SH-SY5Y (cell line): ENCODE measurements around the gene ACOXL.

Experiments used
- GATA2 ChIP-seq: IDR thresholded peaks from 2 replicates; pipeline ENCODE4 v1.6.1; 2011; ENCODE audit warnings: mild to moderate bottlenecking, low read depth, low read length
- GATA3 ChIP-seq: IDR thresholded peaks from 2 replicates; pipeline ENCODE4 v1.6.1; 2011; ENCODE audit warnings: low read depth, mild to moderate bottlenecking, low read length, moderate library complexity

ACOXL gene

DNA sequence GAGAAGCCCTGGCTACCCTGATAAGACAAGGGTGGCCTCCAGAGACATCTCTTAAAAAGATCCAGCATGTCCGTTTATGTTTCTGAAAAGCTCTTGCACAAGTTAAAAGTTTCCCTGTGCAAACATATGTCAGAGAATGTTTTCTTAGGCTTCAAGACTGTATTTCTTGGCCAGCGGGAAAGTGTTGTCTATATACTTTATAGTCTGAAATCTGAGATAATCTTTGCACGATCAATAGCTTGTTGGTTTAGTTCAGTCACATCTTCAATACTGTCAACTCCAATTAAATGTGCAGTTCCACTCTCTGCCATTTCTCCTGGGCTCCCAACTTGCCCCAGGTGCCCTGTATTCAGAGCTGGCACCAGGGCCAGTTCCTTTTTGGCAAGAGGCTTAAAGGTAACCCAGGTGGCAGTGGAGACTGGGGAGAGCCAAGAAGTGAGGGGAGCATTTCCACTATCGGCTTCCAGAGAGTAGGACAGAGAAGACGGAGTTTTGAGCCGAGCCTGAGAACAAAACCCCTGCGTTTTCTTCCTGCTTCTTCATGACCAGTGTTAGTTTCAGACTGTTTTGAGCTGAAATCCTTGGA lies 64.4 kb downstream of the ACOXL start:
- TF ChIP-seq GATA3 (no peak), GATA2 (no peak)

DNA sequence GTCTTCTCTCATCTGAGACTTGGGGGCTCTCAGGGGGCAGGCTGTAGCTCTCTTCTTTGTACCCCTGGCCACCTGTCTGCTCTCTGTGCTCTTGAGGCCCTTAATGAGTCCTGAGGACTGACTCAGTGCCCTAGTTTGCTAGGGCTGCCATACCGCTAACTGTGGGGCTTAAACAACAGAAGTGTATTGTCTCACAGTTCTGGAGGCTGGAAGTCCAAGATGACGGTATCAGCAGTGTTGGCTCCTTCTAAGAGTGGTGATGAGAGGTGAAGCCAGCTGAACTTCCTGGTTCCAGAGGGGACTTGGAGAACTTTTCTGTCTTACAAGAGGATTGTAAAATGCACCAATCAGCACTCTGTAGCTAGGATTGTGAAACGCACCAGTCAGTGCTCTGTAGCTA lies 67.0 kb downstream of the ACOXL start:
- no peak for TF ChIP-seq GATA2
- TF ChIP-seq GATA3 = no peak

DNA sequence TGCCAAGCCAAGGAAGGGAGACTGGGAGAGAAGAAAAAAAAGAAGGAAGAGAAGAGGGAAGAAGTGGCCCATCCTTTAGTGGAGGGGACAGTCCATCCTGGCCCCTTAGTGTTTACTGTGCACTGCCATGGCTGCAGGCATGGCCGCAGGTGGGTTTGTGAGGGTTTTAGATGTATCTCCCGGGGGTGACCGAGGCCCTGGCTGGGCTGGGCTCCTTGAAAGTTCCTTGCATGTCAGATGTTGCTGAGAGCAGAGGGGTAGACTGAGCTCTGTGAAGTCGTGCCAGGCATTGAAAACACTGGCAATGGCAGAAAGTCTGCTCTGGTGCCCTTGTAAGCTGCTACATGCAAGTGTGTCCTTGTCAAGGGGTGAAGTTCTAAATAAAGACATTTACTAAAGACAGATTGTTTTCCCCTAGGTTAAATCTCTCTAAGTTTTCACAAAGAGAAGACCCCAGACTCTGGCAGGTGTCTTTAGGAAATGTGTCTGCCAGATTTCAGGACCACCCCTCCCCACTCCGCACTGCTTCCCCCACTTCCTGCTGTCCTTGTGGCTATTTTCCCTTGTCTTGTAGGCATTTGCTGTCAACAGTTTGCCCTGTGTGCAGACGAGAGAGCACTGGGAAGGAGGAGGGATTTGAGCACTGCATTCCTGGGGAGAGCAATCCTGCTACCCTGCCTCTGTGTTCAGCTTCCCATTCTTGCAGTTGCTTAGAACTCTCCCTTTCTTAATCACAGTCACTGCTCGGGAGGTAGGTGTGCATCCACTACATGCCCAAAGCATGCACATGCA lies 68.4 kb downstream of the ACOXL start:
- TF ChIP-seq GATA3 = no peak
- TF ChIP-seq GATA2 = no peak

DNA sequence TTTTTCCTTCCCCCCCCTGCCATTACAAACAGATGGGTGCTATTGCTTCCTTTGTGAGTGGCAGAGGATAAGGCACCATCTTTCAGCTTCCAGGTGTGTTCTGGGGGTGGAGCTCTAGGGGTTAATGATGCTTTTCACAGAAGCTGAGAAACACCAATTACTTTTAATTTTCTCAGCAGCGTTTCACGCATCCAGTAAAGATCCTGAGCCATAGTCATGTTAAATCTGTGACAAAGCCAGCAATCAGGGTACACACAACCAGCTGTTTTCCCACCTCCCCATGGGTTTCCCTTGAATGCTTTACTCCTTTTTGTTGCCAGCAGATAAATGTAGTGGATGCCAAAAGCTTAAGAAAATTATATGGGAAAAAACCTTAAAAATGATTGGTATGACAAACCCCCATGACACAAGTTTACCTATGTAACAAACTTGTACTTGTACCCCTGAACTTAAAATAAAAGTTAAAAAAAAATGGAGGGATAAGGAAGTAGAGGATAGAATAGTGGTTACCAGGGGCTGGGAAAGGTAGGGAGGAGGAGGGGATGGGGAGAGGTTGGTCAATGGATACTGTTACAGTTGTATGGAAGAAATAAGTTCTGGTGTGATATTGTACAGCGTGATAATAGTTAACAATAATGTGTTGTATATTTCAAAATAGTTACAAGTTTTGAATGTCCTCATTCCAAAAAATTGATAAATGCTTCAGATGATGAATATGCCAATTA lies 70.0 kb downstream of the ACOXL start:
- TF ChIP-seq GATA3 (no peak), GATA2 (no peak)

DNA sequence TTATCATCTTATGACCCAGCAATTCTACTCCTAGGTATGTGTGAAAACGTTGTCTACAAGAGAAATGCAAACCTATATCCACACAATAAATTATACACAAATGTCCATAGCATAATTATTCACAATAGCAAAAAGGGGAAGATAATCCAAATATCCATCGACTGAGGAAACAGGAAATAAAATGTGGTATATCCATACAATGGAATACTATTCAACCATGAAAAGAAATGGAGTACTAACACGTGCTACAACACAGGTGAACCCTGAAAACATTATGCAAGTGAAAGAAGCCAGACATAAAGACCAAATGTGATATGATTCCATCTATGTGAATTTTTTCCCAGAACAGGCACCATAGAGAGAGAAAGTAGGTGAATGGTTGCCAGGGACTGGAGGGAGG lies 72.1 kb downstream of the ACOXL start:
- TF ChIP-seq GATA2 (no peak), GATA3 (no peak)

DNA sequence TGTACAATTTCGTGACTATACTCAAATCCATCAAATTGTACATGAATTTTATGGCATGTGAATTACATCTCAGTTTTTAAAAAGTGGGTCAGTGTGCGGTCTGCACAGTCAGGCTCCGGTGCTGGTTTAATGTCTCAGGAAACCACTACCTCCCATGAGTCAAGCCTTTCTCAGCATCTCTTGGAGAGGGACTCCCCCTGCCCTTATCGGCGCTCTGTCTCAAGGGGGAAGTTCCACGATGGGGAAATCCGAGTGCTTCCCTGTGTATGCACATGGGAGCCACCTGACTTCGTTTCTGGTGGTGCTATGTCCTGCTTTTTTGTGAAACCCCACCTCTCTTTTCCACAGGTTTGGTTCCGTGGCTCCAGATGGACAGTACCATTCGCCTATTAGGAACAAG lies 72.5 kb downstream of the ACOXL start:
- TF ChIP-seq GATA2 (no peak), GATA3 (no peak)

DNA sequence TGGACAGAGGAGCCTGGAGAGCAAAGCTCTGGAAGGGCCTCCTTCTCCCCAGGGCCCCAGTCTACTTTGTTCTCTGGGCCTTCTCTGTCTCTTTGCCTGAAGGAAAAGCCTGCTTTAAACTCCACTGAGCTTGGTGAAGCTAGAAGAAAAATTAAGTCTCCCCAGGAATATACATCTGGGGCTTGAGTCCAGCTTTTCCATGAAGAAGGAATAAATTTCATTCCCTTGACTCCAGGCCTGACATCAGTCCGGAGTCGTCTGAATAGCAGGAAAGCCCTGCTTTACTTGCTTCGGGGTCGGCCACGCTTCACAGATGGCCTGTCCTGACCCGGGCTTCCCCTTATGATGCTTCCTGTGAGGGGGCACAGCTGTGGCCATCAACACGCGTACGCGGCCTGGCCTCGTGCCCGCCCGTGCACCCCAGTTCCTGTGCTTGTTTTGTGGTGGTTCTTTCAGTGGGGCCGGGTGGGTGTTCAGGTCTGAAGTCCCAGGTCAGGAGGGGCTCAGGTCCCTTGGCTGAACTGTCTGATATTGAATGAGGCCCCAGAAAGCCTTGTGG lies 73.6 kb downstream of the ACOXL start:
- TF ChIP-seq GATA3 = no peak
- no peak for TF ChIP-seq GATA2

DNA sequence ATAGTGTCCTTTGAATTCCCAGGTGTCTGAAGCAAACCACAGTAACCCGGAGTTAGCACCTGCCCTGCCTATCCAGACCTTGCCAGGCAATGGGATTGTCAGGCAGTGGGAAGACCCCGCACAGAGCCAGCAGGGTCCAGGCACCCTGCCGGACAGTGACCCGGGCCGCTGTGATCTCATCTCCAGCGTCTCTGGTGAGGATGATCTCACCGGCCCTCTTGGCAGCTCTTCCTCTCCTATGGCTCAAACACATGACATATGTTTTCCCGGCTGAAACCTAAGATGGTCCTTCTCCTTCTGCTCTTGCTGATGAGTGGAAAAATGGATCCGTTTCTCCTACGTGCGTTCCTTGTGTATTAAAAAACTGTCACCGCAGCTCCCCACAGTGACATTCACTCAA lies 75.1 kb downstream of the ACOXL start:
- TF ChIP-seq GATA2 (no peak), GATA3 (no peak)

DNA sequence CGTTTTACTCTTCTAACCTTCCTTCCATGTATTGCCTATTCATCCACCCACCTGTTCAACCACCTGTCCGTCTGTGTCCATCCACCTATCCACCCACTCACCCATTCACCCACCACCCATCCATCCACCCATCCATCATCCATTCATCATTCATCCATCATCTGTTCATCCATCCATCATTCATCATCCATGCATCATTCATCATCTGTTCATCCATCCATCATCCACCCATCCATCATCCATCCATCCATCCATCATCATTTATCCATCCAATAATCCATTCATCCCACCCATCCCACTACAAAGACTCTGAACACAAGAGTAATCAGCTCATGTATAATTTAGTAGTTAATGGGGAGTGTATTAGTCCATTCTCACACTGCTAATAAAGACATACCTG lies 78.0 kb downstream of the ACOXL start:
- TF ChIP-seq GATA2 (no peak), GATA3 (no peak)

DNA sequence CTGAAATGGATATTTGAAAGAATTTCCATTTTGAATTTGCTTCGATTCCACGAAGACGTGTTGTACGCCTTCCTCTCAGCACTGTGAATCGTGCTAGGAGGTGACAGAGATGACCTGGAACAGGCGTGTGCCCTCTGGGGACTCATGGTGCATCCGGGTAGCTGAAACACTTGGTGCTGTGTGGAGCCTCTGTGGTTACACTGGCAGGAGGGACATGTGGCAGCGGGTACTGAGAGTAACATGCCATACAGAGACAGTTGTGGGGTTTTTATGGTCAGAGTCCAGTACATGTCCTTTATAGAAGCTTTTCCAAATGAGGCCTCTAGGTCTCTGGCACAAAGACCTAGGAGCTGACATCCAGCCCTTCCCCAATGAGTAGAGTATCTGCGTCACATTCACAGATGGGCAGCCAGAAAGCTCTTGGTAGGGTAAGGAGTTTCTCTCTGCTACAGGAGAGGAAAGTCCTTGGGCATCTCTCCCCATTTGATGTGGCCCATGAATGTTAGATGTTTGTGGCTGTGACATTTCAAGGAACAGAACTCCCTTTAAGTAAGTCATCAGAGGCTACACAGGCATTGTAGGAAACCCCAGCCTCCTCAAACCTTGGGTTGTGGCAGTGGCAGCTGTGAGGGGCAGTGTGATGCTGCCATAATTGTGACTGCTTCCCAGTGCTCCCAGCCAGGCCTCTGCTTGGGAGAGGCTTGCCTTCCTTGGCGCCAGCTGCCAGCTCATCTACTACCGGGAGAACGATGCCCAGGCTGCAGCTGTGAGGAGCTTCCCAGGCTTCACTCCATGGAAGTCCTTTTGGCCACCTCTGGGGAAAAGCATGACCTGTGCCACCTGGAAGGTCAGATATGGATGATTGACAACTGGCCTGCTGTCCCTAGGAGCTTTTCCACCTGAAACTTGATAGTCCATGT lies 80.6 kb downstream of the ACOXL start:
- TF ChIP-seq GATA2 (no peak), GATA3 (no peak)

DNA sequence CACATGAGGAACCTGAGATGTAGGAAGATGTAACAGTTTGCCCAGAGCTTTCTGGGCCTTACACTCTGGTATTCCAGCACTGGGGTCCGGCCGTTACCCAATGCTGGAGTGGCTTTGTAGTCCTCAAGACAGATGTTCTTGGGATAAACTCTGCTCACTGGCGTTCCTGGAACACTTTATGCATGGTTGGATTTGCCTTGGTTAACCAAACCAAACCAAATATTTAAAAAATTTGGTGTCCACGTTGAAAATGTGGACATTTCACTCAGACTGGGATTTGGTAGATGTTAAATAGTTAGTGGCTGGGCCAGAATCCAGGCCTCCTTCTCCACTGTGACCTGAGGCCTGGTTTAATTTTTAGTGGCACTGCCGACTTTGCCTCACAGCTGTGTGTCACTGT lies 81.5 kb downstream of the ACOXL start:
- no peak for TF ChIP-seq GATA3
- TF ChIP-seq GATA2 = no peak

DNA sequence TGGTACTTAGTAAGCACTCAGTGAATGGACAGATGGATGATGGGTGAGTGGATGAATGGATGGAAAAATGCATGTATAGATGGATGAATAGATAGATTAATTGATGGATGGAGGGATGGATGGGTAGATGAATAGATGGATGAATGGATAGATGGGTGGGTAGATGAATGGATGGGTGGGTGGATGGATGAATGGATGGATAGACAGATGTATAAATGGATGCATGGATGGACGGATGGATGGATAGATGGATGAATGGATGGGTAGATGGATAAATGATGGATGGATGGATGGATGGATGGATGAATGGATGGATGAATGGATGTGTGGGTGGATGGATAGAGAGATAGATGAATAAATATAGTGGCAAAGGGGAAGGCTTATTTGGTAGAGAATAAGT lies 83.6 kb downstream of the ACOXL start:
- TF ChIP-seq GATA3 (no peak), GATA2 (no peak)

DNA sequence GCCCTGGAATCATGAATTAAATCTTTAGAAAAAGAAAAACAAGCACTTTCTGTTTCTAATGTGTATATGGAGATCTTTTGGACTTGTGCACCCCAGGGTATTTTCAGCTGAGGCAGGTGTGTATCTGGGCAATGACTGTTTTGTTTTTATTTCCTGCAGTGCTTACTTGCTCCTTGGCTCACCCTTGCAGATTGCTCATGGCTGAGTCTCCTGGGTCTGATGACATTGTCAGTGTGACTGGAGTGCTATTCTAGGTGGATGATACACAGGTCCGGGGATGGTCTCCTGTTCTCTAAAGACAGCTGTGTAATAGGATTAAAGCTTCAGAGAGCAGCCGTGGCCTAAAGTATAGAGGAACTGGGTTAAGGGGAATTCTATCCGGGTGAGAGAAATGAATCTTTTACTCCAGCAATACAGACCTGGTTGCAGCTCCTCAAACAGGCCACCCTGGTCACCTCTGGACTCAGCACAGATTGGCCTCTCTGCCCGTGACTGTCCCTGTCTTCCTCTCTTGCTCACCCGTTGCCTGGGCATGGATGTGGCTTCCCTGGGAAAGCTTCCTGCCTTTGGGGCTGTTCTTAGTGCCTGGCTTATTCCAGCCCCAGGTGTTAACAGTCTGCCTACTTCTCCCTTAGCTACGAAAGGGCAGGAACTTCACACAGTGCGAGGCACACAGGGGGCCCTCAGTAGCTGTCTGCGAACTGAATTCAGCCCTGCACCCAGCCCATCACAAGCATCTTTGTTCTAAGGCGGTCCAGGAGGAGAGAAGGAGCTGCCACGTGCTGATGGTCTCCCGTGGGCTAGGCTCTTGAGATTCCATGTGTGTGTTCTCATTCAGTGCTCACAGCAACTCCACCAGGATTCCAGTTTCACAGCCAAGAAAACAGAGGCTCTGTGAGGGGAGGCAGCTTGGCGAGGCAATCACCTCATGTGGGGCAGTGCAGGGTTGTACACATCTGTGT lies 84.3 kb downstream of the ACOXL start:
- TF ChIP-seq GATA3 (no peak), GATA2 (no peak)
